HG03060 (cell line): ENCODE data around the gene FGF2.

Experiments
- ATAC-seq: cut with Tn5 transposase; IDR thresholded peaks from one replicate; pipeline ENCODE4 v1.9.1; 2021; ENCODE audit warnings: low read depth, moderate number of reproducible peaks; ENCODE audit not compliant: unreplicated experiment

The FGF2 gene

DNA sequence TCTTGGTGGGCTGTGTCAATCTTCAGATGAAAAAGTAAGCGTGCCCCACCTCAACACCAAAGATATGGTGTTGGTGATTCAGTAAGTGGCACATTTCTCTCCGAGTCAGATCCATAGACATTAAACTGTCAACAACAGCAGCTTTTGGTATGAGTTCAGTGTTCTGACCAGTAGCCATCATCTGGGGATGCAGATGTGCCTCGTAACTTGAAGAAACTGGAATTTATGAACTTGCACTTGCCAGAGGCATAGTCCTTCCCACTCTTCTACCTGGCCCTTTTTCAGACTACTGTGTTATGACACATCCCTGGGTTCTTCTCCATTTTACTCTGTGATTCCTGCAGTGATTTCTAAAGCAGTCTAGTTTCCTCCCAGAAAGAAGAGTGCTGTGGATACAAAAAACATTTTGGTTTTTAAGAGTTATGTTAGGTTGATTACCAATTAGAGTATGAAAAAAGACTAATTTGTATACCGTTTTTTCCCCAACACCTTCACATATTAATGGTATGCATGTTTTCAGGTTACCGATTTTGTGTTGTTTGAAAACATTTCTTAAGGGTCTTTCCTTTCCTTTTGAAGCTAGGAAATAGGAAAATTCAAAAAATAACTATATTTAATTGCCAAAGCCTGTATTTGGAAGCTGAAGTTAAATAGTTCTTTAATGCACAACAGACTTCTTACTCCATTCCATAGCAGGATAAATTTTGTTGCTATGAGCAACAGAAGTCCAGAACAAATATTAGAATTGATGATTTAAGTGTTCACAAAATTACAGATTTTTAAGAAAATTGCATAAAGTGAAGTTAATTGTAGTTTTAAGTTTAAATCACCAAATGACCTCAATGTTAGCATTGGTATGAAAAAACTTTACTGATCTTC, 56.5 kb downstream of the FGF2 start:
- no peak for ATAC-seq

DNA sequence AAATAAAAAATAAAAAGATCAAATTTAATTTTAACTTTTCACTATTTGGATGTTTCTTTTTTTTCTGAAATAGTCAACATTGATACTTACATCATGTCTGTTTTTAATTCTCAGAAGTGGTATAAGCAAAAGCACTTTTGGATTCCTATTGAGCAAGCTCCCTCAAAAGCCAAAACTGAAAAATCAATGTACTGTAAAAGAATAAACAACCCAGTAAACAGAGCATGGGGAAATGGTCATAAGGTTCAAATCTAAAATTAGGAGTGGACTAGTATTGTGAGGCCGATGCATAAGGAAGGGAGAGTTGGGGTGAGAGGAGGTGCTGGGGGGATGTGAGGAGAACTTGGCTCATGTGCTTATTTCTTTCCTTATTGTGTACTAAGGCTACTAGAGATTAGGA, 57.9 kb downstream of the FGF2 start:
- no peak for ATAC-seq

DNA sequence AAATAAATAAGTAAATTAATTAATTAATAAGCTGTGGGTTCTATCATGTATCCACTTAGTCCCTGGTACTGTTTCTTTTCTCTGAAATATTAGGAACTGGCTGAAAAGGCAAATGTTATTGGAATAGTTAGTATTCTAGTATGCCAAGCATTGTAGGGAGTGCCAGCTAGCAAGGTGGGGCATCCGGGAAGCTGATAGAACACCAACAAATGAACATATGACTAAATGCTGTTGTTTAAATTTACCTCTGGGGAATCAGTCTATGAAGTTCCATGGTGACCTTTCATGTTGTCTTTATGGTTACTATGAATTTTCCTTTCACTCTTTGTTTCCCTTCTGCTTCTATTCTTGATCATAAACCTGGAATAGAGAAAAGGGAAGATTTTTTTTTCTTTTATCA, 63.1 kb downstream of the FGF2 start:
- ATAC-seq = no peak

DNA sequence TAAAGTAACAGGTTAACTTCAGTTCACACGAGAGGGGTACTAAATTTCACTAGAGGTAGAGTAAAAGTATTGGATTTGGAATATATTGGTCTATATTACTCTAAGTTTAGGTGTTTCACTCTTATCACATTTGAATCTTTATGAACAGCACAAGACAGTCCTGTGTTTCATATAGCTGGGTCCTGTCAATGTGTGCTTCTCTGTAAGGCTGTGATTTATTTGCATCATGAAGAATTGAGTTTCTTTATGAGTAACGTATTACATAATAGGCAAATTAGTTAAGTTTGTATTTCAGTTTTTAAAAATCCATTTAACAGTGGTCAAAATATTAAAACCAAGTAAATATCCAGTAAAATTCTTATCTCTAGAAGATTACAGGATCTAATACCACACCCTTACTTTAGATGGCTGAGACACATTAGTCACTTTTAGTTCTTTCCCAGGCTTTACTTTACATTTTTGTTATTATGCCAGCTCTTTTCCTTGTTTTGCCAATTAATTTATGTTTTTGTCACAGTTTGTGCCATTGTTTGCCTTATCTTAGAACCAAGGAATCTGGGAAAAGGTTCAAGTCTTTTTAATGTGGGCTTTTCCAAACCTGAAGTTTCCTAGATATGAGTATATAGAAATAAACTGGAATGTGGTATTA, 63.6 kb downstream of the FGF2 start:
- ATAC-seq = no peak

DNA sequence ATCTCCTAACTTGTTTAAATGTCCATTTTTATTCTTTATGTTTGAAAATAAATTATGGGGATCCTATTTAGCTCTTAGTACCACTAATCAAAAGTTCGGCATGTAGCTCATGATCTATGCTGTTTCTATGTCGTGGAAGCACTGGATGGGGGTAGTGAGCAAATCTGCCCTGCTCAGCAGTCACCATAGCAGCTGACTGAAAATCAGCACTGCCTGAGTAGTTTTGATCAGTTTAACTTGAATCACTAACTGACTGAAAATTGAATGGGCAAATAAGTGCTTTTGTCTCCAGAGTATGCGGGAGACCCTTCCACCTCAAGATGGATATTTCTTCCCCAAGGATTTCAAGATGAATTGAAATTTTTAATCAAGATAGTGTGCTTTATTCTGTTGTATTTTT, 68.2 kb downstream of the FGF2 start:
- no peak for ATAC-seq

DNA sequence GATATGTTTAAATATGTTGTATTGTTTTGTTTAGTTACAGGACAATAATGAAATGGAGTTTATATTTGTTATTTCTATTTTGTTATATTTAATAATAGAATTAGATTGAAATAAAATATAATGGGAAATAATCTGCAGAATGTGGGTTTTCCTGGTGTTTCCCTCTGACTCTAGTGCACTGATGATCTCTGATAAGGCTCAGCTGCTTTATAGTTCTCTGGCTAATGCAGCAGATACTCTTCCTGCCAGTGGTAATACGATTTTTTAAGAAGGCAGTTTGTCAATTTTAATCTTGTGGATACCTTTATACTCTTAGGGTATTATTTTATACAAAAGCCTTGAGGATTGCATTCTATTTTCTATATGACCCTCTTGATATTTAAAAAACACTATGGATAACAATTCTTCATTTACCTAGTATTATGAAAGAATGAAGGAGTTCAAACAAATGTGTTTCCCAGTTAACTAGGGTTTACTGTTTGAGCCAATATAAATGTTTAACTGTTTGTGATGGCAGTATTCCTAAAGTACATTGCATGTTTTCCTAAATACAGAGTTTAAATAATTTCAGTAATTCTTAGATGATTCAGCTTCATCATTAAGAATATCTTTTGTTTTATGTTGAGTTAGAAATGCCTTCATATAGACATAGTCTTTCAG, 68.8 kb downstream of the FGF2 start:
- no peak for ATAC-seq

DNA sequence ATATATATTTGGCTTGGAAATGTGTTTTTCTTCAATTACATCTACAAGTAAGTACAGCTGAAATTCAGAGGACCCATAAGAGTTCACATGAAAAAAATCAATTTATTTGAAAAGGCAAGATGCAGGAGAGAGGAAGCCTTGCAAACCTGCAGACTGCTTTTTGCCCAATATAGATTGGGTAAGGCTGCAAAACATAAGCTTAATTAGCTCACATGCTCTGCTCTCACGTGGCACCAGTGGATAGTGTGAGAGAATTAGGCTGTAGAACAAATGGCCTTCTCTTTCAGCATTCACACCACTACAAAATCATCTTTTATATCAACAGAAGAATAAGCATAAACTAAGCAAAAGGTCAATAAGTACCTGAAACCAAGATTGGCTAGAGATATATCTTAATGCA, 69.6 kb downstream of the FGF2 start:
- no peak for ATAC-seq

DNA sequence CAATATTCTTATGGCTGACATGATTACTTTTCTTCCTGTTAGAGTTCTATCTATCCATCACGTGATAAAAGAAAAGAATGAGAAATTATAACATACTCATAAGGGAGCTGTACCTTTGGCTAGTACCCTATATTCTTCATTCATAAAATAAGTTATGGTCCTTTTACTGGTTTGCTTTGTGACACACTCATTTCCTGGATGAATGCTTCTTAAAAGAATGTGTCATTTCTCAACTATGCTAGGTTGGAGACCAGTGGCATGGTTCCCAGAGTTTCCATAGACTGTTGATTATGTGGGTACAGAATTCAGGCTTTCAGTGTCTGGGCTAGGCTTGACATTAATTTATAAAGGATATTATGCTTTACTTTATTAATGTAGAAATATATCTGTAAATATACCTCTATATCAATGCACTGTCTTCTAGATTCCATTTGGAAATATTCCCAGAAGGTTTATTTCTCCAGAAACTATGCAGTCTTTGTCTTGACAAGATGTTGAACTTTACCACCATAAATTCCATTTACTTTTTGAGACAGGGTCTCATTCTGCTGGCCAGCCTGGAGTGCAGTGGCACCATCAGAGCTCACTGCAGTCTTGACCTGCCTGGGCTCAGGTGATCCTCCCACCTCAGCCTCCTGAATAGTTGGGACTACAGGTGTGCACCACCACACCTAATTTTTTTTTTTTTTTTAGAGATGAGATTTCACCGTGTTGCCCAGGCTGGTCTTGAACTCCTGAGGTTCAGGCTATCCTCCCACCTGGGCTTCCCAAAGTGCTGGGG, 71.9 kb downstream of the FGF2 start:
- ATAC-seq = no peak

DNA sequence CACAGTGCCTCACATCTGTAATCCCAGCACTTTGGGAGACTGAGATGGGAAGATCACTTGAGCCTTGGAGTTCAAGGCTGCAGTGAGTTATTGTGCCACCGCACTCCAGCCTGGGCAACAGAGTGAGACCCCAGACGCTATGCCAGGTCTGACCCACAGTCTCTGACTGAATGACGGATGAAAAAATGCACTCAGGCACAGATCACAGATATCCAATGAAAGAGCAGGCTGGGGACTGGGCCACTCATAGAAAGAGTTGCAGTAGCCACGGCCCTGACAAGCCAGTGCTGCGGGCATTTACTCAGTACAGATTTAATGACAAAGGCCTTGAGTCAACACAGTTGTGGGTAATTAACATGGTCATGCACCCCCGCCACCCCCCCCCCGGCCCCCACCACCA, 73.1 kb downstream of the FGF2 start:
- ATAC-seq = no peak

DNA sequence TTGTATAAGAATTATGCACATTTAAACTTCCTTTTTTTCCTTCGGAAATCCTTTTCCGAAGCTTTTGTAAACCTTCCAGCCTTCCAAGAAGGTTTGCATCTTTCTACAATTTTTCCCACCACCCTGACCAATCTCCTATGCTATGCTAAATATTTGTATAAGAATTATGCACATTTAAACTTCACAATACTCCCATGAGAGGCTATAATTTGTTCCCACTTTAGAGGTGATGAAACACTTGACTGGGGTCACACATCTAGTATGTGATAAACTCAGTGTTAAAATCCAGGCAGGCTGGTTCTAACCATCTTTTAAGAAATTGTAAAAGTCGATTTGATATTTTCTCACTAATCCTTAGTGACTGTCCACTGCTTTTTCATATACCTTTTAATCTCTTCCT, 73.7 kb downstream of the FGF2 start:
- ATAC-seq = no peak

DNA sequence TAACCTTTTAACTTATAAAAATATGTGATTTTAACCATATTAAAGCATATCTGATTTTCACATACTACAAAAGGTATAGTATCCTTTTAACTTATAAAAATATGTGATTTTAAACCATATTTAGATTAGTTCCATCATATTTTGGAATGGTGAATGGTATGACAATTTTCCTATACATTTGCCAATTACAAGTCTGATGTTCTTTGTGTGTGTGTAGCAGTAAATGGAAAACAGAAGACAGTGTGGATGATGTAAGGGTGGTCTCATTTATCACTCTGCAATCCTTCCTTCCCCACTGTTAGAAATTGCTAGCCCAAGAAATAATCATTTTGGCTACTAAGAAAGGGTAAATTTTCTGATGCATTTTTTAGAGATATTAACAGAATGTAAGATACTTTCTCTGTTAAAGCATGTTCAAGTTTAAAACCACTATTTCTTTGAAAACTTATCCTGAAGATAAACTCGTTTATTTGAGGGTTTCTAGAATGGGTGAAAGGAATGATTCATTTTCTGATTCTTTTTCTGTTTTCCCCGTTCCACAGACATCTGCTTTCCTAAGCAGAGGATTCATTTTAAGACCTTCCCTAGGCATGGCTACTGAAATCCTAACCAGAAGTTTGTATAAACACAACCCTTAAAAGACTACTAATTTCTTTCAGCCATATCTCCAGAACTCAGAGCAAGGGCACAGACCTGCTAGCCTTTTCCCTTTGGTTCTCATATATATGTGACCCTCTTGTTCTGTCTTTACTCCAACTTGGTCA, 74.8 kb downstream of the FGF2 start:
- ATAC-seq = no peak

DNA sequence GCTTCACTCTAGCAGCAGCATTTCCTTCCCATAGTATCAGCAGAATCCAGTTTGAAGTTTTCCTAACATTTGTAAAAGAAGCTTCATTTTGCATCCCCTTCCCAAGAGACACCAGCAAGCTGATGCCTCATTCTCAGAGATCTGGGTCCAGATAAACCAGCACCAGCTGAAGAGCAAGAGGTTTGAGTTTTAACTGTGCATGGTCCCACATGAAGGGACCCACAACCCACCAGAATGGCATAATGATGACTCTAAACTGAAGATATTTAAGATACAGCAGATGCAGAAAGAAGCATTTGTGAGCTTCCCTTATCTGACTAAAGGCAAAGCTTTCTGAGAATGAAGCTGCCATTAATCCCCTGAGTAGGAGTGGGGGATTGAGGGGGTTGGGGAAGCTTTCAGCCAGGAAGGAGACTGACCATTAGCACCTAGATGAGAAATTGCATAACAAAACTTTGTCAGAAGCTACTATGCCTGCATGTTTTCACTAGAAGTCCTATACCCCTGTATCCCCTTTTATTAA, 77.2 kb downstream of the FGF2 start:
- no peak for ATAC-seq

DNA sequence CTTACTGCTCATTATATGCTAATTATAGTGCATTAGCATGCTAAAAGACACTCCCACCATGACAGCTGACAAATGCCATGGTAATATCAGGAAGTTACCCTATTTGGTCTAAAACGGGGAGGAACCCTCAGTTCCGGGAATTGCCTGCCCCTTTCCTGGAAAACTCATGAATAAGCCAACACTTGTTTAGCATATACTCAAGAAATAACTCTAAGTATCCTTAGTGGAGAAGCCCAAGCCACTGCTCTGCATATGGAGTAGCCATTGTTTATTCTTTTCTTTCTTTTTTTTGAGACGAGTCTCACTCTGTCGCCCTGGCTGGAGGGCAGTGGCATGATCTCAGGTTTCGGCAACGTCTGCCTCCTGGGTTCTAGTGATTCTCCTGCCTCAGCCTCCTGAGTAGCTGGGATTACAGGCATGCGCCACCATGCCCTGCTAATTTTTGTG, 80.3 kb downstream of the FGF2 start:
- no peak for ATAC-seq

DNA sequence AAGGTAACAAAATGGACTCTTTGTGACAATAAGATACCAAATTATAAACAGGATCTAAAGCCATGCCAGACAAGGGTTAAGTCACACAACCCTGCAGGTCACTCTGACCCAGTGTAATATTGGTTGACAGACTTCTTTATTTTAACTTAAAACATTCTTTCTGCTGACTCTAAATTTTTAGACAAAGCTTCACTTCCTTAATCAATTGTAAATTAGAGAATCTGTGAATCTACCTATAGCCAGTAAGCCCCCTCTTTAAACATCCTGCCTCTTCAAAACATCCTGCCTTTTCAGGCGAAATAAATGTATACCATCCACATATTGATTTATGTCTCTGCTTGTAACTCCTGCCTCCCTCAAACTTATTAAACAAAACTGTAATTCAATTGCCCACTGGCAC, 81.6 kb downstream of the FGF2 start:
- ATAC-seq = no peak

DNA sequence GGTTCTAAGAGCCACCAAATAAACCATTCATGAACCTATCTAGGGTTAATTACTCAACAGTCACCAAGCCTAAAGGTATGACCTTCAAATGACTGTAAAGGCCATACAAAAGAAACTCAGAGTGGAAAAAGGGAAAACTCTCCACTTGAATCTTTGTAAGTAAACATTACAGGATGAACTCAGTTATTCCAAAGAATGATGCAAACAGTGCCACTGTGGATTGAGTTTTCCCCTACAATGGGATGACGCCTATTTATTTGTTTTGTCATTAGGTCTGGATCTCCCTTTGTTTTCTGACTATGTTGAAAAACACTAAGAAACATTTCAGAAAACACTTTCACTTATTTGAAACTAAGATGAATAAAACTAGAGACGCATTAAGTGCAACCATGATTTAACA, 83.1 kb downstream of the FGF2 start:
- ATAC-seq = no peak

DNA sequence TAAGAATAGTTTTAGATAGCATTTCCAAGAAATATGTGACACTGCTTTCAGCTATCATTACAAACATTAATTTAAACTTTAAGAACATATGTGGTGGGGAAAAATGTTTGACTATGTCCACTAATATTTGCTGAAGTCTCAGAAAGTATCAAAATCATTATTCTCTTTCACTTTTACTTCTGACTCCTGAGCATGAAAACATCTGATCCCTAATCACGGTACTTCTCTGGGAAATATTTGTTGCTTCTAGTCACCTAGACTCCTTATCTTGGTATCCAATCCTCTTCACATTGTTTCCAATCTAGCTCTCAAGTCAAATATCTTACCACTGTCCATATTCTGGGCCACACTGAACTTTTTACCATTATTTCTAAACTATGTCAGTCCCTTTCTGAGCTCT, 85.0 kb downstream of the FGF2 start:
- no peak for ATAC-seq

DNA sequence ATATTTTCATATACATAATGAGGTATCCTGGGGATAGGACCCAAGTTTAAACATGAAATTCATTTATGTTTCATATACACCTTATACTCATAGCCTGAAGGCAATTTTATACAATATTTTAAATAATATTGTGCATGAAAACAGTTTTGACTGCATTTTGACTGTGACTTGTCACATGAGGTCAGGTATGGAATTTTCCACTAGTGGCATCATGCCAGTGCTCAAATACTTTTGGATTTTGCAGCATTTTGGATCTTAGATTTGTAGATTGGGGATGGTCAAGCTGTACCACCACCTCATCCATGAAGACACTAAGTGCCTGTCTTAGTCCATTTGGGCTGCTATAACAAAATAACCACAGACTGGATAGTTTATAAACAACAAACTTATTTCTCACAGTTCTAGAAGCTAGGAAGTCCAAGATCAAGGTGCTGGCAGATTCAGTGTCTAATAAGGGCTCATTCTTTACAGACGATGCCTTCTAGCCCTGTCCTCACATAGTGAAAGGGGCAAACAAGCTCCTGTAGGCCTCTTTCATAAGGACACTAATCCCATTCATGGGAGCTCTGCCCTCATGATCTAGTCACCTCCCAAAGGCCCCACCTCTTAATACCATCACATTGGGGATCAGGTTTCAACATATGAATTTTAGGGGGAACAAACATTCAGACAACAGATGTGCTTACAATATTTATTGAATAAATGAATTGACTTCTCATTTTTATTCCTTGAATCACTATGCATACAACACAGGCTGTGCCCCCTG, 86.4 kb downstream of the FGF2 start:
- ATAC-seq = no peak

DNA sequence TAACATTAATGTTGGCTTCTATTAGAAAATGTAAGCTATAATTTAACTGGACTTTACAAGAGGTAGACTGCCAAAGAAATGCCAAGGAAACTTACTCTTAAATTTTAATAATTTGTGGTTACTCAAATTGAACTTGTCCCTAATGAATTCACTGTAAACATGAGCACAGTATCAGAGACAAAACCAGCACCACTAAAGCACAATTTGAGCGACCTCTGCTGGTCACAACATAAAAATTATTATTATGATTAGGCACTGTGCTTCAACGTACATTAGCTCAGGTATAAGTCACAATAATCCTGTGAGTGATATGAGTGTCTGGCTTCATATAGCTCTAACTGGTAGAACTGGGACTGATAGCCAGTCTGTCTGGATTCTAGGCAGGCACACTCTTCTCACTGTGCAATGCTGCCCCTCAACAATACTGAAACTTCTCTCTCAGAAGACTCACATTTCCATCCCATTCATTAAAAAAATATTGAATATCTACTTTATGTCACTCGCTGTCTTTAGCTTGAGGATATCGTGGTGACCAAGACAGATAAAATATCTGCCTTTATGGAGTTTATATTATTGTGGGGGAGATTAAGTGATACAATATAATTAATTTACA, 87.8 kb downstream of the FGF2 start:
- peak; percentile 93 for ATAC-seq

DNA sequence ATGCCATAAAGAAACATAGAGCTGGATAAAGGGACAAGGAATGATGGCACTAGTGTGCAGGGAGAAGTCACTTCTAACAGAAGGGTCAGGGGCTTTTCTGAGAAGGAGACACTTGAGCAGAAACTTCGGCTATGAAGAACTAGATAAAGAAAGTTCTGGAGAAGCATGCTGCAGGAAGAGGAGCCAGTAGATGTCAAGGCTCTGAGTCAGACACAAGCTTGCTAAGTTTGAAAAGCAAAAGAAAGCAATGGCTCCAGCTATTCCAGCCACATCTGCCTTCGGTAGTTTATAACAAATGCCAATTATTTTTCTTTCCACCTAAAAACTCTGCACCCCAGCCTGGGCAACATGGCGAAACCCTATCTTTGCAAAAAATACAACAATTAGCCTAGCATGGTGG, 88.3 kb downstream of the FGF2 start:
- no peak for ATAC-seq
